SK-N-MC (cell line): ENCODE data around the gene TRIM63.

Experiments used
- DNase-seq: peaks from one replicate; pipeline ENCODE4 v3.0.0-alpha.2; 2011; ENCODE audit warnings: low read depth, low spot score
- H3K27ac ChIP-seq: fragments of 200-600 bp; sonication (generic); 2 replicates; pipeline ENCODE4 v1.5.1; 2016; ENCODE audit warnings: mixed run types
- H3K36me3 ChIP-seq: fragments of 200-600 bp; sonication (generic); 2 replicates; pipeline ENCODE4 v1.6.1; 2017; ENCODE audit warnings: antibody characterized with exemption, low read length, mixed read lengths; ENCODE audit not compliant: insufficient read depth
- H3K4me3 ChIP-seq: fragments of 200-600 bp; sonication (generic); 2 replicates; pipeline ENCODE4 v1.5.1; 2016
- H3K9ac ChIP-seq: fragments of 200-600 bp; sonication (generic); 2 replicates; pipeline ENCODE4 v1.8.0; 2017; ENCODE audit warnings: mixed run types, mixed read lengths; ENCODE audit not compliant: insufficient read length
- H3K9me3 ChIP-seq: fragments of 200-600 bp; sonication (generic); 2 replicates; pipeline ENCODE4 v1.6.1; 2017; ENCODE audit warnings: low read depth, mild to moderate bottlenecking, antibody characterized with exemption, low read length, moderate library complexity, mixed read lengths
- EZH2 ChIP-seq: fragments of 200-600 bp; sonication (generic); IDR thresholded peaks from one replicate; pipeline ENCODE4 v1.6.1; 2017; ENCODE audit warnings: antibody characterized with exemption
- FOXP2 ChIP-seq: optimal IDR thresholded peaks from 2 replicates; pipeline ENCODE3; 2011; ENCODE audit warnings: mild to moderate bottlenecking, moderate library complexity; ENCODE audit not compliant: insufficient read depth; ENCODE audit errors: extremely low read length, control extremely low read depth
- POLR2AphosphoS5 ChIP-seq: IDR thresholded peaks from 2 replicates; pipeline ENCODE4 v1.6.1; 2012; ENCODE audit warnings: mild to moderate bottlenecking, low read depth, low read length, borderline replicate concordance

TRIM63 gene

DNA sequence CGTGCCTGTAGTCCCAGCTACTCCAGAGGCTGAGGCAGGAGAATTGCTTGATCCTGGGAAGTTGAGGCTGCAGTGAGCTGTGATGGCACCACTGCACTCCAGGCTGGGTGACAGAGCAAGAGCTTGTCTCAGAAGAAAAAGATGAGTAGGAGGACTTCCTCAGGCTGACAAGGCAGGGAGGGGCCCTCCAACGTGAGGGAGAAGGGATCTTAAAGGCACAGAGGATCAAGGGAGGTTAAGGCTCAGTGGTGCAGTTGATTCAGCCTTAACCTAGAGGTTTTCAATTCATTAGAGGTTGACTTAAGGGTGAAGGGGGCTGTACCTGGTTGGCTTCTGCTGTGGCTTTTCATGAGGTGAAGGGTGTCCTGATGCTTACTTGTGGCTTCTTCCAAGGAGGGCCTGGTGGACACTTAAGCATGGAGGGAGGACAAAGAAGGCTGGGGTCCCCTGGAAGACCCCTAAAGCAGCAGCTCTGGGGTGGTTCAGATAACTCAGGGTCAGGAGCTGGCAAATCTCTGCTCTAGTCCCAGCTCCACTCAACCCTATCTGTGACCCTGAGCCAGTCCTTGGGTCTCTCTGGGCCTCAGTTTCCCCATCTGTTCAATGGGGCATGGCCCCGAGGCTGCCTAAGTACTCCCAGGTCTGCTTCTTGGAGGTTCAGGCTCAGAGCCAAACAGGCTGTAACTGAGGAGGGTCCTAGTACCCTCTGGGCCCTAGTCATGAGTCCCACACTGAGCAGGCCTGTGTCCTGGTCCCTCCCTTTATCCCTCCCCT is 39.5 kb downstream of the TRIM63 start:
- Histone ChIP-seq H3K36me3 (no peaks in the 10 kb centered on the region), H3K4me3 (no peak overlapping the region), H3K27ac (no peak overlapping the region), H3K9ac (no peak overlapping the region), H3K9me3 (no peaks in the 10 kb centered on the region)
- DNase-seq: no peak
- no peak for TF ChIP-seq FOXP2
- TF ChIP-seq POLR2AphosphoS5: no peak
- no peak for TF ChIP-seq EZH2

DNA sequence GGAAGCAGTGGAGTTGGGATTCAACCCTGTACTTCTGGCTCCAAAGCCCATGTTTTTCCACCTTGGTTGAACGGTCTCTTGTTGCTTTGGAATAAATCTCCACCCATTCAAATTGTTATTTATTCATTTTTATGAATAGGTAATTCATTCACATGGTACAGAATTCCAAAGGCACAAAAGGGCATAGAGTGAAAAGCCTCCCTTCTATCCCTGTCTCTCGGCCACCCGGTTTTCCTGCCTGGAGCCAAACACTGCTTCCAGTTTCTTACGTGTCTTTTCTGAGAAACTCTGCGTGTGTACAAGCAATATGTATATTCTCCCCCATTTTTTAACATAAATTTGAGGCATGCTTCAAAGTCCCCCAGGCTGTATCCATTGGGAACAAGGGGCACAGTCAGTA is 41.9 kb downstream of the TRIM63 start:
- H3K9ac ChIP-seq: no peak overlapping the region
- DNase-seq: no peak
- H3K4me3 ChIP-seq: no peak overlapping the region
- no peaks in the 10 kb centered on the region for H3K9me3 ChIP-seq
- TF ChIP-seq POLR2AphosphoS5: no peak
- TF ChIP-seq FOXP2: no peak
- TF ChIP-seq EZH2: no peak
- H3K27ac ChIP-seq: no peak overlapping the region
- H3K36me3 ChIP-seq: no peaks in the 10 kb centered on the region

DNA sequence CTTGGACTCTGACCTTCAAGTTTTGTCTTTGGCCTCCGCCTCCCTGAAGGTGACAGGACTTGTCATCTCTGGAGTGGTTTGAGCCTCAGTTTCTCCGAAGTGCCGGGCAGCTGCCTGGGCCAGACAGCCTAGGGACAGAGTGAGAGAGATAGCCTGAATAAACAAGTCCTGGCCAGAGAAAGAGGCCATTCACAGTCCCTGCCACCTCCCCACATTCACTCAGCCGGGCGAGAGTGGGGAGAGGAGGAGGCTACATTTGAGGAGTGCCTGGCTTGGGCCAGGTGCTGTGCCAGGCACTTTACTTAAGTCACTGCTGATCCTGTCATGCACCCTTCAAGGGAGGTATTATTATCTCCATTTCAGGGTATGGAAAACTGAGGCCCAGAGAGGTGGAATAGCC is 42.4 kb downstream of the TRIM63 start:
- no peak for DNase-seq
- no peak overlapping the region for H3K27ac ChIP-seq
- H3K9me3 ChIP-seq: no peaks in the 10 kb centered on the region
- TF ChIP-seq EZH2 (no peak), FOXP2 (no peak), POLR2AphosphoS5 (no peak)
- no peak overlapping the region for H3K9ac ChIP-seq
- H3K4me3 ChIP-seq: no peak overlapping the region
- no peaks in the 10 kb centered on the region for H3K36me3 ChIP-seq

DNA sequence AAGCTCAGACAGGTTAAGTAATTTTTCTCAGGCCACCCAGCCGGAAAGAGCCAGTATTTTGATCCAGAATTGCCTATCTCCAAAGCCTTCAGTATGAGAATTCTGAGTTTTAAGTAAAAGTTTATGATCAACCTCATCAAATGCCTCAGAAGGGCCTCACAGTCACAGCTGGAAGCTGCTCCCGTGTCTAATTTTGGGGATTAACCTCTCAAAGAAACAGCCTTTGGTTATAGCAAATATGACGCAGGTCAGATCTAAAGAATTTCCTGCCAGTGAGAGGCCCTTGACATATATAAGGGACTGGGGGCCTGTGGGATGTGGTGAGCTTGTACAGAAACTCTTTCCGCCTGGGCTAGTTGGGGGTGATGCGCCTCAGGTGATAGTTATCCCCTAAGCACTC is 43.6 kb downstream of the TRIM63 start:
- TF ChIP-seq FOXP2: no peak
- peak; percentile 15; the same call in 1 of the 2 replicates for TF ChIP-seq POLR2AphosphoS5
- no peak for TF ChIP-seq EZH2
- Histone ChIP-seq H3K9ac (no peak overlapping the region), H3K9me3 (no peaks in the 10 kb centered on the region), H3K4me3 (no peak overlapping the region; the same call in 1 of the 2 replicates), H3K27ac (no peak overlapping the region), H3K36me3 (no peaks in the 10 kb centered on the region)
- no peak for DNase-seq

DNA sequence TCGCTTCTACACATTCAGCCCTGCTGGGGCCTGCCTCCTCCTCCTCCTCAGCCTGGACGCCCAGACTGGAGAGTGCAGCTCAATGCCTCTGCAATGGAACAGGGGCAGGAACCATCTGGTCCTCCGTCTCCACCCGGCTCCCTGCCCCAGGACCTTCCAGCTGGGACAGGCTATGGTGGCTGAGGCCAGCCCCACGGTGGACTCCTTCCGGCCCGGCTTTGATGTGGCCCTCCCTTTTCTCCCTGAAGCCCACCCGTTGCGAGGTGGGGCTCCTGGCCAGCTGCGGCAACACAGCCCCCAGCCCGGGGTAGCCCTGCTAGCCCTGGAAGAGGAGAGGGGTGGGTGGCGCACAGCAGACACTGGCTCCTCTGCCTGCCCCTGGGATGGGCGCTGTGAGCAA is 44.4 kb downstream of the TRIM63 start:
- Histone ChIP-seq H3K36me3 (no peaks in the 10 kb centered on the region), H3K9ac (no peak overlapping the region), H3K27ac (no peak overlapping the region), H3K9me3 (no peaks in the 10 kb centered on the region), H3K4me3 (no peak overlapping the region)
- no peak for TF ChIP-seq POLR2AphosphoS5
- no peak for TF ChIP-seq FOXP2
- TF ChIP-seq EZH2: no peak
- DNase-seq: no peak

DNA sequence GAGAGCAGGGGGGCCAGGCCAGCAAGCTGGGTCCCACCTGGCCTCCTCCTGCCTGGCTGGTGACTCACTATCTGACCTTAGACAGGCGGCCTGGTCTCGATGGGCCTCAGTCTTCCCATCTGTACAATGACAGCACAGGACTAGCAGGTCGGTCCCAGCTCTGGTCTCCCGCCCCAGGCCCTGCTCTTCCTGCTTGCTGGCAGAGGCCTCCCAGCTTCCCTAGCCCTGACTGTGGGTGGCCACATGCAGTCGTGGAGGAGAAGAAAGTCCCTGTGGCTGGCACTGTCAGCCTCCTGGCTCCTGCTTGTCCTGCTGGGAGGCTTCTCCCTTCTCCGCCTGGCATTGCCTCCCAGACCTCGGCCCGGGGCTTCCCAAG is 45.0 kb downstream of the TRIM63 start:
- Histone ChIP-seq H3K27ac (no peak overlapping the region), H3K36me3 (no peaks in the 10 kb centered on the region), H3K9me3 (no peaks in the 10 kb centered on the region), H3K4me3 (no peak overlapping the region), H3K9ac (no peak overlapping the region)
- DNase-seq: no peak
- TF ChIP-seq POLR2AphosphoS5 (no peak), FOXP2 (no peak), EZH2 (no peak)

DNA sequence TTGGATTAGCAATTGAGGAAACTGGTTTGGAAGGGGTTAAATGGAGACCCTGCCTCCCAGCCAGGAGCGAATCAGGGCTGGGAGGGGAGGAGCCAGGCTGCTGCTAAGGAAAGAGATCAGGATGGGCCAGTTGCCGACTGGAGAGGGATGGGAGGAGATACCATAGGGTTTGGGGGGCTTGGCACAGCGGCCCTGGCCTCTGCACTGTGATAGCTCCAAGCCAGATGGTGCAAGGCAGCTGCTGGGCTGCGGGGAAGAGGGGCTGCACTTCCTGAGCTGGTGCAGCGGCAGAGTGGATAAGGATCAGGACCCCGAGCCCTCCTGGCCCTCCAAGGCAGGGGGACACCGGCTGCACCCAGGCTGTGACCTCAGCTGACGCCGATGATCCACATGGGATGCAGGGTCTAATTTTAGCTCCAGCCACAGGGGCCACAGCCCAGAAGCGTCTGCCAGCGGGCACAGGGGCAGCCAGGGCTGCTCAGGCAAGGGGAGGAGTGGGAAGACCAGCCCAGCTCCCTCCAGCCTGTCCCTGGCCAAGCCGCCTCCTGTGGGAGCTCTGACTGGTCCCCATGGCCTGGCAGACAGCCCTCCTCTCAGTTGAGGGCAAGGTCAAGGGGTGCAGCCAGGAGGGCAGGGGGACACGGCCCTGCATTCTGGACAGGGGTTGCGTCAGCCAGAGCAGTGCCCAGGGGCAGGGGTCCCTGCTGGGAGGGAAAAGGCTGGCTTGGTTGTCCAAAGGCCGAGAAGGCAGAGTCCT is 45.6 kb downstream of the TRIM63 start, which contains the start of gene EXTL1:
EXTL1 (plus strand) TSS at position 129 of the 757 bp plus-strand sequence. CDS start 872 bp downstream, outside the sequence.
- no peak within 1 kb of the TSS for H3K4me3 ChIP-seq

DNA sequence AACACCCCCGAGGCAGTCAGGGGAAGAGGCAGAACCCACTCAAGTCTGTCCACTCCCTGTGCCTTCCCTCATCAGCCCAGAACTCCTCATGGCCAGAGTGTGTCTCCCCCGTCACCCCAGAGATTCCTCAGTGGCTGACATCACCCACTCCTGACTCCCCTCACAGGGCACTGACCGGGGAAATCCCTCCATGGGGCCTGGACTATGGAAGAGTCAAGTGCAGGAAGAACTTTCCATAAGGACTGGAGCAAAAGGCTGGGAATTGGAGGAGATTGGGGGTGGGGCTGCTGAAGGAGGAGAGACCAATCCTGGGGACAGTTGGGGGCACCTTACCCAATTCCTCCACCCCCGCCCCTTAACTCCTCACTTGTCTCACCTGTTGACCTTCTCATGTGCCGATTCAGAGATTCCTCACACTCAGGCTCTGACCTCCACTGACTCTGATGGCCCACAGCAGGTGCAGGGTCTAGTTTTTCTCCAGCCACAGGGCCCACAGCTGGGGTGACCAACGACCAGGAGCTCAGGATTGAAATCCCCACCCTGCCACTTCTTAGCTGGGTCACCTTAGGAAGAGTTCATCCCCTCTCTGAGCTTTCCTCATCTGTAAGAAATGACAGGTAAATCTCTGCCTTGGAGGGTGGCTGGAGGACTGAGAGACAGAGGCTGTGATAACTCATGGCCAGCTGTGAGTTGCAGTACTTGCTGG is 46.3 kb downstream of the TRIM63 start:
- no peak for DNase-seq
- Histone ChIP-seq H3K27ac (no peak overlapping the region), H3K9me3 (no peaks in the 10 kb centered on the region), H3K4me3 (no peak overlapping the region), H3K36me3 (no peaks in the 10 kb centered on the region), H3K9ac (no peak overlapping the region)
- TF ChIP-seq EZH2 (no peak), FOXP2 (no peak), POLR2AphosphoS5 (no peak)

More for the DNA sequence above, 45.6 kb downstream of the TRIM63 start, which contains the start of gene EXTL1:
- TF ChIP-seq EZH2 (no peak), POLR2AphosphoS5 (no peak), FOXP2 (no peak)
- H3K9me3 ChIP-seq: no peaks in the 10 kb centered on the region
- H3K36me3 ChIP-seq: no peaks in the 10 kb centered on the region
- no peak for DNase-seq
- no peak within 1 kb of the TSS for H3K27ac ChIP-seq
- no peak within 1 kb of the TSS for H3K9ac ChIP-seq
